SK-N-SH treated with all-trans-retinoic acid at 6 μM for 48 hours (cell line): ENCODE measurements around the gene MTHFD2L.

Source experiments
- ATAC-seq: fragments of 200-7000 bp; cut with Tn5 transposase; 3 replicates; pipeline ENCODE4 v1.9.1; 2020; ENCODE audit warnings: mild to moderate bottlenecking, moderate library complexity
- CREB5 ChIP-seq: fragments of 250-450 bp; sonication (Bioruptor Pico); IDR thresholded peaks from 2 replicates; pipeline ENCODE4 v1.5.1; 2020; ENCODE audit warnings: low read depth, mild to moderate bottlenecking, moderate library complexity
- CSRNP3 ChIP-seq: fragments of 250-450 bp; sonication (Bioruptor Pico); IDR thresholded peaks from 2 replicates; pipeline ENCODE4 v1.5.1; 2021; ENCODE audit warnings: mild to moderate bottlenecking, moderate library complexity
- ESRRG ChIP-seq: fragments of 250-450 bp; sonication (Bioruptor Pico); IDR thresholded peaks from 2 replicates; pipeline ENCODE4 v1.6.1; 2021; ENCODE audit warnings: mild to moderate bottlenecking
- GLIS3 ChIP-seq: fragments of 250-450 bp; sonication (Bioruptor Pico); IDR thresholded peaks from 2 replicates; pipeline ENCODE4 v1.5.0; 2020; ENCODE audit warnings: mild to moderate bottlenecking, moderate library complexity
- ISL1 ChIP-seq: fragments of 250-450 bp; sonication (Bioruptor Pico); IDR thresholded peaks from 2 replicates; pipeline ENCODE4 v2.1.2; 2022; ENCODE audit warnings: mild to moderate bottlenecking, moderate library complexity
- OSR1 ChIP-seq: fragments of 250-450 bp; sonication (Bioruptor Pico); IDR thresholded peaks from 2 replicates; pipeline ENCODE4 v1.8.0; 2022; ENCODE audit warnings: moderate library complexity, mild to moderate bottlenecking, inconsistent platforms
- POU6F1 ChIP-seq: fragments of 250-450 bp; sonication (Bioruptor Pico); IDR thresholded peaks from 2 replicates; pipeline ENCODE4 v1.8.0; 2021; ENCODE audit warnings: low read depth, mild to moderate bottlenecking, moderate library complexity, borderline replicate concordance
- PPARA ChIP-seq: fragments of 250-450 bp; sonication (Bioruptor Pico); IDR thresholded peaks from 2 replicates; pipeline ENCODE4 v1.5.0; 2020; ENCODE audit warnings: mild to moderate bottlenecking, borderline replicate concordance
- RARB ChIP-seq: fragments of 250-450 bp; sonication (Bioruptor Pico); IDR thresholded peaks from 2 replicates; pipeline ENCODE4 v1.8.0; 2021; ENCODE audit warnings: mild to moderate bottlenecking, moderate library complexity
- SNAI2 ChIP-seq: fragments of 250-450 bp; sonication (Bioruptor Pico); IDR thresholded peaks from 2 replicates; pipeline ENCODE4 v1.5.0; 2020; ENCODE audit warnings: mild to moderate bottlenecking, moderate library complexity
- TOX ChIP-seq: fragments of 250-450 bp; sonication (Bioruptor Pico); IDR thresholded peaks from 2 replicates; pipeline ENCODE4 v1.8.0; 2021; ENCODE audit warnings: mild to moderate bottlenecking, moderate library complexity, borderline replicate concordance
- ZC3H10 ChIP-seq: fragments of 250-450 bp; sonication (Bioruptor Pico); IDR thresholded peaks from 2 replicates; pipeline ENCODE4 v1.5.1; 2021; ENCODE audit warnings: mild to moderate bottlenecking, moderate library complexity
- ZFP3 ChIP-seq: fragments of 250-450 bp; sonication (Bioruptor Pico); IDR thresholded peaks from 2 replicates; pipeline ENCODE4 v1.5.0; 2020; ENCODE audit warnings: mild to moderate bottlenecking, moderate library complexity
- ZFP30 ChIP-seq: fragments of 450-650 bp; formaldehyde crosslinking; IDR thresholded peaks from 2 replicates; pipeline ENCODE4 v1.5.0; 2022; ENCODE audit warnings: mild to moderate bottlenecking, moderate library complexity
- ZNF565 ChIP-seq: fragments of 450-650 bp; formaldehyde crosslinking; conservative IDR thresholded peaks from 2 replicates; pipeline ENCODE4 v1.5.0; 2020; ENCODE audit warnings: low read depth, mild to moderate bottlenecking, moderate library complexity
- ZNF8 ChIP-seq: fragments of 450-650 bp; formaldehyde crosslinking; IDR thresholded peaks from 2 replicates; pipeline ENCODE4 v1.5.0; 2020; ENCODE audit warnings: mild to moderate bottlenecking, moderate library complexity
- TF ChIP-seq, protein P1 (sequence below): fragments of 250-450 bp; sonication (Bioruptor Pico); IDR thresholded peaks from 2 replicates; pipeline ENCODE4 v1.5.0; 2020; ENCODE audit warnings: mild to moderate bottlenecking, moderate library complexity

MTHFD2L gene

GRCh38 chr4:74152836-74153235 lies 5.1 kb upstream of the MTHFD2L start (continued):
- TF ChIP-seq POU6F1 (CRISPR knock-in tag) (no peak), CREB5 (no peak), ISL1 (no peak), ESRRG (no peak), ZNF565 (CRISPR knock-in tag) (no peak)
- TF ChIP-seq, protein P1, sequence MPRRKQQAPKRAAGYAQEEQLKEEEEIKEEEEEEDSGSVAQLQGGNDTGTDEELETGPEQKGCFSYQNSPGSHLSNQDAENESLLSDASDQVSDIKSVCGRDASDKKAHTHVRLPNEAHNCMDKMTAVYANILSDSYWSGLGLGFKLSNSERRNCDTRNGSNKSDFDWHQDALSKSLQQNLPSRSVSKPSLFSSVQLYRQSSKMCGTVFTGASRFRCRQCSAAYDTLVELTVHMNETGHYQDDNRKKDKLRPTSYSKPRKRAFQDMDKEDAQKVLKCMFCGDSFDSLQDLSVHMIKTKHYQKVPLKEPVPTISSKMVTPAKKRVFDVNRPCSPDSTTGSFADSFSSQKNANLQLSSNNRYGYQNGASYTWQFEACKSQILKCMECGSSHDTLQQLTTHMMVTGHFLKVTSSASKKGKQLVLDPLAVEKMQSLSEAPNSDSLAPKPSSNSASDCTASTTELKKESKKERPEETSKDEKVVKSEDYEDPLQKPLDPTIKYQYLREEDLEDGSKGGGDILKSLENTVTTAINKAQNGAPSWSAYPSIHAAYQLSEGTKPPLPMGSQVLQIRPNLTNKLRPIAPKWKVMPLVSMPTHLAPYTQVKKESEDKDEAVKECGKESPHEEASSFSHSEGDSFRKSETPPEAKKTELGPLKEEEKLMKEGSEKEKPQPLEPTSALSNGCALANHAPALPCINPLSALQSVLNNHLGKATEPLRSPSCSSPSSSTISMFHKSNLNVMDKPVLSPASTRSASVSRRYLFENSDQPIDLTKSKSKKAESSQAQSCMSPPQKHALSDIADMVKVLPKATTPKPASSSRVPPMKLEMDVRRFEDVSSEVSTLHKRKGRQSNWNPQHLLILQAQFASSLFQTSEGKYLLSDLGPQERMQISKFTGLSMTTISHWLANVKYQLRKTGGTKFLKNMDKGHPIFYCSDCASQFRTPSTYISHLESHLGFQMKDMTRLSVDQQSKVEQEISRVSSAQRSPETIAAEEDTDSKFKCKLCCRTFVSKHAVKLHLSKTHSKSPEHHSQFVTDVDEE, result no peak

DNA sequence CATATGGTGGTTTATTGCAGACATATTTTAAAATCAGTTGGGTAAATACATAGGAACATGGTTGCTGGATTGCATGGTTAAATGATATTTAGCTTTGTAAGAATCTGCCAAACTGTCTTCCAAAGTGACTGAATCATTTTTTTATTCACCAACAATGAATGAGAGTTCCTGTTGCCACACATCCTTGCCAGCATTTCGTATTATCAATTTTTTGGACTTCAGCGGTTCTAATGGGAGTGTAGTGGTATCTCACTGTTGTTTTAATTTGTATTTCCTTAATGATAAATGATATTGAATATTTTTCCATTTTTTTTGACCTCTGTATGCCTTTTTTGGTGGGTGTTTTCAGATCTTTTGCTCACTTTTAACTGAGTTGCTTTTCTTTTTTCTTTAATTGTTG lies 1.4 kb upstream of the MTHFD2L start:
- ATAC-seq, result no peak
- TF ChIP-seq ZFP30 (no peak), RARB (no peak), CREB5 (no peak), GLIS3 (CRISPR knock-in tag) (no peak), PPARA (no peak), CSRNP3 (no peak), ZNF565 (CRISPR knock-in tag) (no peak), TOX (CRISPR knock-in tag) (no peak), SNAI2 (CRISPR knock-in tag) (no peak), ISL1 (no peak)

DNA sequence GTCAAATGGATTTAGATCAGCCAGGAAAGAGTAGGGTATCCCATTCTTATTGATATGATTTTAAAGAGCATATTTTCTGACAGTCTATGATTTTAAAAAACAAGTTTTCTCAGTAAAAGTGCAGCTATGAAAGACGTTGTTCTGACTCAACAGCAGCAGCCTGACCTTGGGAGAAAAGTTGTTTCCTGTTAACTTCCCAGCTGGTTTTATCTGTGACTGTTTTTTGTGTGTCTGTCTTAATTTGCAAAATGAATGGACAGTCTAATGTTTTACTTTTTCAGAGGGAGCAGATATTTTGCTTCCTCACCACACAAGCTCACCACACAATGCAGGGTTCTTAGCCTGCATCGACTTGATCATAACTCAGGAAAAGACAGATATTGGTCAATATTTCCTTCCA lies 764 bp upstream of the MTHFD2L start:
- ATAC-seq, result peak; percentile 5
- TF ChIP-seq ZC3H10 (CRISPR knock-in tag), result no peak
- TF ChIP-seq, protein P1, result 0 out of 2 replicates have a peak, but pooled peaks have one; percentile 1

- TF ChIP-seq PPARA (no peak), ISL1 (no peak), ZNF8 (CRISPR knock-in tag) (no peak), OSR1 (CRISPR knock-in tag) (no peak), TOX (CRISPR knock-in tag) (no peak), ZC3H10 (CRISPR knock-in tag) (no peak), ZFP3 (CRISPR knock-in tag) (no peak)
- no peak for ATAC-seq
These were observed 686 bp downstream of the MTHFD2L start for GRCh38 chr4:74158466-74159142.
